Tongue (tissue), 2 donors: ENCODE data around the gene LAG3. TPM values are rescaled to one million over a fixed set of nuclear protein-coding genes. Genes with fewer than 3 reads are reported as not detected.
A peak's percentile ranks its signal among the peaks of the same experiment; 100 is the strongest.

Experiments used
- DNase-seq: peaks from one replicate; pipeline ENCODE4 v3.0.0-alpha.2; 2015
- total RNA-seq: library from RNA; depleted of rRNA; stranded (reverse); fragments of >200 nt; gene quantifications from one replicate; pipeline ENCODE4 v1.2.3, GENCODE V29; 2014

LAG3 gene
- total RNA-seq, 1 donor from 2014 or later: not detected

DNA sequence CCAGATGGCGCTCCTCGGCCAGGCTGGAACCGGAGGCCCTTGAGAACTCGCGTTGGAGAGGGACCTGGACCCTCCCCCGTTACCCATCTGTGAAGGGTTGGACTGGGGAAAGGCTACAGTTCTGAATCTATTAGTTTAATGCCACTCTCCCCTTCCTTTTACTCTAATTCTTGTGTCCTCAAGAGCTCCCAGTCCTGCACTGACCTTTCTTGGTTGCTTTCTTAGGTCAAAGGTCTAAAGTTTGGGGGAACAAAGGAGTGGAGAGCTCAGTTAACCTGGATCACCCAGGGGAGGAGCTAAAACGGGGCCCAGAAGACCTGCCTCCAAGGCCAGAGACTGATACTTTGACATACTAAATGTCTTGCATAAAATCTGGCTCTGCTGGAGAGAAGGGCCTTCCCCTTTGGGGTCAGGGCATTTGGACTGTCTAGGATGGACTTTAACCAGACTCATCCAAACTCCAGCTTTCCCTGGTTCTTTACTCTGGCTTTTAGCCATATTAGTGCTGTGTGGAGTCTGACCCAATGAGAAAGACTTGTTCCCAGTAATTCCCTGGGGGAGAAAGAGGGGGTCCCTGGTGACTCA is 18.5 kb upstream of the LAG3 start:
- DNase-seq: no peak

DNA sequence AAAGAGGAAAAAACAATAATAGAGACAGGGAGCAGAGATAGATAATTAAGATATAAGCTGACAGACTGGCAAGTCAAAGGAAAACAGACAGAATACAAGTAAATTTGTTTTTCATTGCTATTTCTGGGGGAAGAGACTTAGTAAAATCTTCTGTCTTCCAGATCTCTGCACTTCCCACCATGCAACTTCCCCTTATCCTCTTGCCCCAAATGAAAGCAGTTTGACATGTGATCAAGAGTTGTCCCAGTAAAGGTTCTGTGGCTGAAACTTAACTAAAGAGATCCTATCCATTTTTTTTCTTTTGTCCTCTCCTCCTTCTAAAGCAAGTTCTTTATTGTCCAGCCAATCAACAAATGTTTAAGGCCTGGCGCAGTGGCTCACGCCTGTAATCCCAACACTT is 17.9 kb upstream of the LAG3 start:
- DNase-seq: no peak

DNA sequence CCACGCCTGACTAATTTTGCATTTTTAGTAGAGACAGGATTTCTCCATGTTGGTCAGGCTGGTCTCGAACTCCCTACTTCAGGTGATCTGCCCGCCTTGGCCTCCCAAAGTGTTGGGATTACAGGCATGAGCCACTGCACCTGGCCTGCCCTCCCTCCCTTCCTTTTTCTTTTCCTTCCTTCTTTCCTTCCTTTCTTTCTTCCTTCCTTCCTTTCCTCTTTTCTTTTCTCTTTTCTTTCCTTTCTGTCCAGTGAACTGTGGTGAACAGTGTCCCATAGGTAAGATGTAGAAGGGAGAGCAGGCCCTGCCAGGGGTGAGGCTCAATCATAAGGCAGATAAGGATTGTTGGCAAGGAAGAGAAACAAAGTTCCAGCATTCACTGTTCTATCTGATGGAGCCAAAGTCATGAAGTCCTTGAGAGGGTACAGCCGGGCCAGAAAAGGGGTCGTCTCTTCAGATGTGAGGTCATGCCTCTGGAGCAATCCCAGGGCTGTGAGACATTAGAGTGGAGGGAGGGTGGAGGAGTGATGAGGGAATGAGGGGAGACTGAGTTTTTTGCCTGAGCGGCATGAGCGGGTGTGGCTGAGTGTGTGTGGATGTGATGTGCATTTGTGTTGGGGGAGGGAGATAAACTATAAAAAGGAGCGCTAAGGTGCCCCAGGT is 15.2 kb upstream of the LAG3 start:
- no peak for DNase-seq

DNA sequence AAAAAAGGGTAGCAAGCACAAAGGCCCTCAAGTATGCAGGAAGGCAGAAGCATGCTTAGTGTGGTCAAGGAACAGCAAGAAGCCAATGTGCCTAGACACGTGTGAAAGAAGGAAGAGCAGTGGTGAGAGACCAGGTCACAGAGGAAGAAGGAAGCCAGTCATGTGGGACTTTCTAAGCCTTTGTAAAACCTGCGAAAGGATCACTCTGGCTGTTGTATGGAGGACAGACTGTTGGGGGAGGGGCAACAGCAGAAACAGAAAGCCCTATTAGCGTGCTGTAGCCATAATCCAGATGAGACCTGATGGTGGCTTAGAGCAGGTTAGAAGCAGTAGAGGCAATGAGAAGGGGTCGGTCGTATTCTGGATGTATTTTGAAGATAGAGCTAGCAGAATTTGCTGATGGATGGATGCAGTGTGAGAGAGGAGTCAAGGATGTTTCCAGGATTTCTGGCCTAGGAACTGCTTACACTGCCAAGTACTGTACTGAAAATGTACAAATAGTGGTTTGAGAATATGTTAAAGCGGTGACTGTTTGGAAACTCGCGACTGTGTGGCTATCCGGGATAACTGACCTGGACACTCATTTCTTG is 13.7 kb upstream of the LAG3 start:
- no peak for DNase-seq

DNA sequence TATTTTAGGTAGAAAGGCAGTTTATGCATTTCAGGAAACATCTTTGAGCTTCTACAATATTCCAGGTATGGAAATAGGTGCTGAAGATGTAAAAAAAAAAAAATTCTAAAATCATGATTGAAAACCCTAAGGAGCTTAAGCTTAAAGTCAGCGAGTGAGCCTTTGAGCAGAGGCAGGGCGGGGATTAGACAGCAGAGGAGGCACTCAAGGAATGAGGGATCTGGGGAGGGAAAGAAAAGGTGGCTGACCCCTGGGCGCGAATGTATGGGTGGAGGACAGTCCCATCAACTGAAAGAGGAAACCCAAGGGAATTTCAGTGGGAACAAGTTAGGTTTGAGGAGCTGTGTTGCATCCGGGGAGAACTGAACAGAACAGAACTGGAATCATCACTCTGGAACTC is 12.6 kb upstream of the LAG3 start:
- DNase-seq: no peak

DNA sequence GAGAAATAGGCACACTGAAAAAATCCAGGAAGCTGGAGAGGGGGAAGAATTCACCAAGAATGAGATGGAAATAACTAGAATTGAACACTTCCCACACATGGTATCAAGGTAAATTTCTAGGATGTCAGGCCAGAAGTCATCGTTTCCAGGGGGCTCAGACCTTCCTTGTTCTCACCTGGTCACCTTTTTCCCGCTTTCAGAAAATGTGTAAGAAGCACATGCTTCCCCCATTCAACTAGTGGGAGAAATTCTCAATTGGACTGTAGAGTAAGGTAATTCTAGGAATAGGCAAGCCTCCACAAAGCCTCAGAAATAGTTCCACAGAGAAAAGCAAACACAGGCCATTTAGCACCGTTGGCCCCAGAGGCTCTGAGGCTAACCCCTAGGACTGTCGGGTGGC is 8.9 kb upstream of the LAG3 start:
- no peak for DNase-seq

DNA sequence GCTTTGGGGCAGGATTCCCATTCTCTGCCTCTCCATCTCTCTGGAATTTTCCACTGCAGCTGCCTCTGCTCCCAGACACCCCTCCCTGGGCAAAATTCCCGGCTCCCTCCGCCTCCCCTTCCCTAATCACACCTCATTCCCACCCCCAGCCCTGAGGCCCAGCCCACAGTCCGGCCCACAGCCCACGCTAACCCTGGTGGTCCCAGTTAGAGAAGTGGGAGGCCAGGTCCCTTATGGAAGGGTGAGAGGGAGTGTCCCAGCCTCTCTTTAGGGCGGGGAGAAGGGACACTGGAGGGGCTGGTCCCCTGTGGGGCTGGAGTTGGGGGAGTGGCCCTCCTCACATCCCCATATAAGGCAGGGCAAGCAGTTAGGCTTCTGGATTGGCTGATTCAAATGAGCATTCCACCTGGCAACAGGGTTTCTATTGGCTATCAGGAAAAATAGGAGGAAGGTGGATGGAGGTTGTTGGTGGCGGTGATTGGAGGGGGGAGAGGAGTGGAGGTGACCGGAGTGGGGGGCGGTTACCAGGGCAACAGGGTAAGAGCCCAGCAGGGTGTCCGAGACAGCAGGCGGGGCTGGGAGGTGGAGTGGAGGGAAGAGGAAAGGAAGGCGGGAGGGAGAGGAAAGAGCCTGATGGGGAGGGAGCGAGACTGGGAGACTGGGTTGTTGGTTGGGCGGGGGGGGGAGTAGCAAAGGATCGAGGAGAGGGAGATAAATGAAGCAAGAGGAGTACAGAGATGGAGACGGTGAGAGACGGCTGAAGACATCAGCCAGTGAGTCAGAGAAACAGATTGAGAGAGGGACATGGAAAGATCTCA is 8.1 kb upstream of the LAG3 start:
- peak; percentile 99 for DNase-seq

DNA sequence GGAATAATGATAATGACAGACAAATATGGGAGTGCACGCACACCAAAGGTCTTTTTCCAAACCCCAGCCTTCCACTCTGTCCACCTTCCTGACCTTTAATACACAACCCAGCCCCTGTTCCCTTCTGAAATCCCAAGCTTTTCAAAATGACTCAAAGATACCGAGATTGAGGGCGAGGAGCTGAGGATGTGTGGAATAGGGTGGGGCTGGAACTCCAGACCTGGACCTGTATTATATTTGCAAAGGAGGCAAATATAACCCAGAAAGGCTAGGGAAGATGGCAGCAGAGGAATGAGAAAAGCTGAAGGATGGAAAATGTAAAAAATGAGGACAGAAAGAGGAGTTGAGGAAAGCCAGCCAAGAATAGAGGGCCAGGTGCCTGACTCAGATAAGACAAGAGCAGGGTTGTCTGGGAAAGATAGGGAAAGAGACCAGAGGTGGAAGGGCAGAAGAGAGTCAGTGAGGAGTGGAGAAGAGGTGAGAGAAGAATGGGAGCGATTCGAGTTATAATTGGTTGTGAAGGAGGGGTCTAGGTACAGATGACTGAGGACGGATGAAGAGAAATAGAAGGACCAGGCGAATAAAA is 7.2 kb upstream of the LAG3 start:
- no peak for DNase-seq

DNA sequence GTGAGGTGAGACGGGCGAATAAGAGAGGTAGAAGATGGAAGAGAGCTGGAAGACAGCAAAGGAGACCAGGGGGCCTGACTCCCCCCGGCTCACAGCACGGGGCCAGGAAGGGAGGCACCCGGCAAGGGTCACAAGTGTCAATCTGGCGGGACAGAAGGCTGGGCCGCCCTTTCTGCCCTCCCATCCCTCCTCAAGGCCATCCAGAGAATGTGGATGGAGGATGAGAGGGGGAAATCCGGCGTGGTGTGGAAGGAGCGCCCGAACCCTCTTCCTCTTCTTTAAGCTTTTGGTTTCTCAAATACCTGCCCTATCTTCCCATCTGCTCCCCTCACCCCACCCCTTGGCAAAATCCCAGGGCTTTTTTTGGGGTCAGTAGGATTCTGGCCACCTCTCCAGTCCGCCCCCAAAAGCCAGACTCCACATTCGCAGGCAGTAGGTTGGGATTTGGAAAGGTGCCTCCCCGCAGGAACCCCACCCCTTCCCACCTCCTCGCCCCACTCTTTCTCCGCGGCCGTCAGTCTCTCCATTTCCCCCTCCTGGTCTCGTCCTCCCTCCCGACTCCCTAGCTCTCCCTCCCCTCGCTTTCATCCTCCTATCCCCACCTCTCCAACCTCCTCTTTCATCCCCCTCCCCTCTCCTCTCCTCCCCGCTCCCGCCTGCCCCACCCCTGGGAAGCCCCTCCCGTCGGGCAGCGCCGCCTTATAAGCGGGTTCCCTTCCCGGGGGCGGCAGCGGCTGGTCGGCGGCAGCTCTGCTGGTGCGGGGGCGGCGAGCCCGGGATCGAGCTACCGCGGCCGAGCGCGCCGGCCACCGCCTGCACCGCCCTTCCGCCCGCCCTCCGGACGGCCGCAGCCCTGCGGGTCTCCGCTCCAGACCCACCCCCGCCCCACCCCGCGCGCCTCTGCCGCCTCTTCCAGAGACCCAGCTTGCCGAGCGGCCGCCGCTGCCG is 6.4 kb upstream of the LAG3 start, which contains the start of gene PTMS:
TSS of gene PTMS (plus strand) at position 730 of the 948 bp plus-strand sequence. CDS start 343 bp downstream, outside the sequence.
- DNase-seq: peak; percentile 96

DNA sequence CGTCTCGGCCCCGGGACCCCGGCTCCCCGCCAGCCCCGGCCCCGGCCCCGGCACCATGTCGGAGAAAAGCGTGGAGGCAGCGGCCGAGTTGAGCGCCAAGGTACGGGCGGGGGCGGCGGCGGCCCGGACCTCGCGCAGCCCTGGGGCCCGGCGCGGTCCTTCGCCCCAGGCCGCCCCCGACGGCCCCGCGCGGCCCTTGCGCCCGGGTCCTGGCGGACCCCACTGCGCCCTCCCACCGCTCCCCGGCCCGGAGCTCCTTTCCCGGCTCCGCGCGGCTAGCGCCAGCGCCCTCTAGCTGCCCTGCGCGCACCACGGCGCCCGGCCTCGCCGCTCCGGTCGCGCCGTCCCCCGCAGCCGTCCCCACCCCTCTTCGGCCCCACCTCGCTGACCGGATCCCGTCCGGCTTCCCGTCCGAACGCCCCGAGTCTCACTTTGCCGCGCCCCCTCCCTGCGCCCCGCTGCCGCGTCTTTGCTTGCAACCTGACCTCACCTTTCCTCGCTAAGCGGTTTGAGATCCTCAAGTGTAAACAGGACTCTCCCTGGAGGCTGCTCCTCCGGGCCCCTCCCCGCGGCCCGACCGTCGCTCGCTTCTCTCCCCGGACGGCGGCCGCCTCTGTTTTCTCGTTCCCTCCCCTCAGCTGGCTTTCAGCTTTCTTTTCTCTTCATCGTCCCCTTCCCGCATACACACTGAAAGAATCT is 5.5 kb upstream of the LAG3 start:
- peak; percentile 87 for DNase-seq

DNA sequence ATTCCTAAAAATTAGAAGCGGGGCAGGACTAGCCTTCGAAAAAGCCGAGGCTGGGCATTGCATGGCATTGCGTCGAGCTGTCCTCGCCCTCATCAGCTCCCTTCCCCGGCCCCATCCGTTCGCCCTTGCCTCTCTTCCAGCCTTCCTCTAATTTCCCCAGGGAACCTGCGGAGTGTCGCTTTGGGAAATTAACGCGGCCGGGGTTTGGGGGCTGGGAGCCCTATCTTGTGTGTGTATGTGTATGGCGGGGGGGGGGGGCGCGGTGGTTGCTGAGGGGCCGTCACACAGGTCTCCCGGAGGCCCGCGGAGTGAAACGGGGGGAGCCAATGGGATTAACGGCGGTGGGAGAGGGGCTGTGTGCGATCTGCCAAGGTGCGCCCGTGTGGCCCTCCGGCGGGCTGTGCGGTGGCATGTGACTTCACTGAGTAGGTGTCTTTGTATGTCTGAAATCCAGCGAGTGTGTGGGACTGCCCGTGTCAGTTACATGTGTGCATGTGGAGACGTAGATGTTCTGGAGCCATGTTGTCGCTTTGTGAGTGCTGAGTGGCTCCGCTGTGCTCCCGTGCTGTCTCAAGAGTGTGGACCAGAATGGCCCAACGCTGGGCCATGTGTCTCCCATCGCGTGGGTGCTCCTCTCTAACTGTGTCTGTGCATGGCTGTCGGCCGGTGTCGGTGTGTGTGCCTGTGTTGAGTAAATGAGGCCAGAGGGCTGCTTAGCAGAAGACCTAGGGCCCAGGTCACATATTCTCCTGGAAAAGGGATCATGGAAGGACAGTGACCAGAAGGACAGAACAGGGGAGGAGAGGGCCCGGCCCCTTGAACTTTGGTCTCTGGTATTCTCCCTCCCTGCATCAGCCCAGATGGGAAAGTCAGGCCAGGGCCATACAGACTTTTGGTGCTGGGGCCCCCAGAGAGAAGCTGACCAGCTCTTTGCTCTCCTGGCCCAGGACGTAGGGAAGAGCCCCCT is 4.7 kb upstream of the LAG3 start:
- no peak for DNase-seq

DNA sequence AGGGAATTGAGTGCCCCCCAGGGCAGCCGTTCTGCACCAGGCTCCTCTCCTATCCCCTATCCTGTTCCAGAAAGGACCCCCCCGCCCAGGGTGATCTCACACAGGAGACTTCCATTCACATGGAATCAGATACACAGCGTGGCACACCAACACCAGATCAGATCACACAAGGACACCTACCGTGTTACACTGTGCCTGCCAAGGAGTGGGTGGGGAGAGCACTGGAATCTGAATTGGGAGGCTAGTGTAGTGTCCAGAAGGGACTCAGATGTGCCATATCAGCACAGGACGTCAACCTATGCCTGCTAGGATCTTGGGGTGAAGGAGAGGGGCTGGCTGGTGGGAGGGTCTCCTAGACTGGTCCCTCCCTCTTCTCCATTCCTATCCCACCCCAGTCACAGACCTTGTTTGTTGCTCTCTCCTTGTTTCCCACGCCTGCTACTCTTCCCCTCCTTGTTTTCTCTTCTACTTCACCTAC is 3.8 kb upstream of the LAG3 start:
- DNase-seq: peak; percentile 52

DNA sequence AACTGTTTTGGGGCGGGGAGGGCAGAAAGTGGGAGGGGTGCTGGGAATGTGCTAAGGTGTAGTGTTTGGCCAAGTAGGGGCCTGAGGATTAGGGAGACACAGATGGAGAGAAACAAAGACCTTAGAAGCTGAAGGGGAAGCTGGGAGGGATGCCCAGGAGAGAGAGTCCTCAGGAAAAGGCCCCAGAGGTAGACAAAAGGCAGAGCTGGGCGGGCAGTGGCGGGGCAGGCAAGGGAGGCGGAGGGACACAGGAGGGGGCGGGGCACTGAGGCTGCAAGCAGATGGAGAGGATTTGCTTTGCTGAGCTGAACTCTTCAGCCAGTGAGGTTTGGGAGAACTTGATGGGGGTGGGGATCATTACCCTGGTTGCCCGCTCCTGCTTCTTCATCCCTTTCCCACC is 3.3 kb upstream of the LAG3 start:
- peak; percentile 86 for DNase-seq

DNA sequence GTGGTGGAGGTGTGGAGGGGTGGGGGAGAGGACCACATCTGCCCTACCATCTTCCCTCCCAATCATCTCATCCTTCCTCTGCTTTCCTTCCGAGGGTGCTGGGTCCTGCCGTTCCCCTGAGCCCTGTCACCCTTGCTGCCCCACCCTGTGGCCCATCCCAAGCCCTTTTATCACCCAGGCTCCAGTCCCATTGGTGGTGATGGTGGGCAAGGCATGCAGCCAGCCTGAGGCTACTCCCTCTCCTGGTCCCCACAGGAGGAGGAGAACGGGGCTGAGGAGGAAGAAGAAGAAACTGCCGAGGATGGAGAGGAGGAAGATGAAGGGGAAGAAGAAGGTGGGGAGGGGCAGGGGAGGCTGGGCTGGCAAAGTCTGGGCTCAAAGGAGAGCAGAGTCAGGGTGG is 2.7 kb upstream of the LAG3 start:
- no peak for DNase-seq

DNA sequence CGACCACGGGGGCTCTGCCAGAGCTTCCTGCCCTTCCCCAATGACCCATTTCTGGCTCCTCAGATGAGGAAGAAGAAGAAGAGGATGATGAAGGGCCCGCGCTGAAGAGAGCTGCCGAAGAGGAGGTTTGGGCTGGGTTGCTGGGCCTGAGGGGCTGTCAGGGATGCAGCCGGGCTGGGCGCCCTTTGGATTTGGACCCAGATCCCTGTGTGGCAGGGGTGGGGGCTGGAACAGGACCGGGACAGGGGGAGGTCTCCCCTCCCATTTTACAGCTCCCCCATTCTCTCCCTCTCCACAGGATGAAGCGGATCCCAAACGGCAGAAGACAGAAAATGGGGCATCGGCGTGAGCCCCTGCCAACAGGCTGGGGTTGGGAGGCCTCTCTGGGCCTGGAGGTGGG is 2.2 kb upstream of the LAG3 start:
- no peak for DNase-seq

DNA sequence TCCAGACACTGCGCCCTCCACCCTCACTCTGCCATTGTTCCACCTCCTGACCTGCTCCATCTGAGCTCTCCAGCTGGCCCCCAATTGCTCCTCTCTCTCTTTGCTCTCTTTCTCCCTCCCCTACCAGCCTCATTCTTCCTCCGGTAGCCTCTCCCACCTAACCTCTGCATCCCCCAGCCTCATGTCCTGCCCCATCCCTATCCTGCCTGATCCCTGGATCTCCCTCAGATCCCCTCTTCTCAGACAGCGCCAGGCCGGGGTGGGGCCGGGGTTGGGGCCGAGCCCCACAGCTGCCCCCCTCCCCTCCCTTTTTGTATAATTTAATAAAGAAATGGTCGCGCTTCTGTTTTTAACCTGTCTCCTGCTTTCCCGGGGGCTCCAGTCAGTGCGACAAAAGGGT is 1.7 kb upstream of the LAG3 start:
- DNase-seq: no peak

DNA sequence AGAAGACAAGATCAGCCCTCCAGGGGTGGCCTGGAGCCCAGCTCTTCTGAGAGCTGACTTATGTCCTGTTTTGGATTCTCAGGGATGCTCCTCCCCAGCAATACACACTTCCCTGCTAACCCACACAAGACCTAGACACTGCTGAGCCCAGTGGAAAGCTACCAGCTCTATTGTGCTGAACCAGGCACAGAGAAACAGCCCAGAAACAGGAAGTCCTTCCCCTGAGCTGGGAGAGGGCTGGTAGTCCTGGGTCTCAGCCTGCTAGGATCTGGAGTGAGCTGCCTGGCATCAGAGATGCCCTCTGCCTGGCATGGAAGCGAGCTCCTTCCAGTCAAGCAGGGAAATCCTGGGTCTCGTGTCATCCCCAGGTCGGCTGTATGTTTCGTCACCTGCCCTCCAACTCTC is 1.2 kb upstream of the LAG3 start:
- no peak for DNase-seq

DNA sequence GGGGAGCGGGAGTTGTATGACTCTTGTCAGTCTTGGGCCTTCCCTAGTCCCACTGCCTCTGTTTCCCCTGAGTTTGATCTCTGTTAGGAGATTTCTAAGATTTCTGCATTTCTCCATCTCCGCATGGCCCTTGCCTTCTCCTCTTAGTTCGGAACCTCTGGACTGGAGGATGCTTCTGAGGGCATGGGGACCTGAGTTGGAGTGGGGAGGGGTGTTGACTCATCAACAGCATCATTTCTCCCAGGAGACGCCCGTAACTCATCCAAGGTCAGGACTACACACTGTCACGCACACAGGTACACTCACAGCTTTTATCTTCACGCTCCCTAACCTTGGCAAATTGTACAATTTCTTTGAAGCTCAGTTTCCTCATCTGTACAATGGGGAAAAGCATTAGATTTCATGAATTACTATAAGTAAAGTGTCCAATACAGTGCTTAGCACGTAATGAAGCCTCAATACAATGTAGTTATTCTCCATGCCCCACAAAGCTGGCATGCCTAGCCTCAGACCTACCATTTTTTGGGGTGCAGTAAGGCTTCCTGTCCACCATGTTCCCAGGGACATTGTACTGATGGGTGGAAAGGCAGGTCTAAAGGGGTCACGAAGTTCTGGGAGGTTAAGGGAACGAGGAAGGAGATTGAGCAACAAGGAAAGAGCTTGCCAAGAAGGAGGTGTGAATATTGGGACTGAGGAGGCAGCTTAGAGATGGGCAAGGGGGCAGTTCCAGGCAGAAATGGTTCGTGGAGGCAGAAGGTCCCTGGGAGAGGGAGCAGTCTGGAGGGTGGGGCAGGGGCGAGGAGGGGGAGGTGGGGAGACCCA is 600 bp upstream of the LAG3 start:
- no peak for DNase-seq
